Activated CD8-positive, alpha-beta memory T cell treated with anti-CD3 and anti-CD28 coated beads, Interleukin-2, amount 50 U/mL, for 1 hour (primary cell): ENCODE data around the gene P3H3.
A peak's percentile ranks its signal among the peaks of the same experiment; 100 is the strongest.

ENCODE experiments used
- DNase-seq: peaks from one replicate; pipeline ENCODE4 v3.0.0-alpha.2; 2020; ENCODE audit errors: extremely low read depth

The P3H3 gene

DNA sequence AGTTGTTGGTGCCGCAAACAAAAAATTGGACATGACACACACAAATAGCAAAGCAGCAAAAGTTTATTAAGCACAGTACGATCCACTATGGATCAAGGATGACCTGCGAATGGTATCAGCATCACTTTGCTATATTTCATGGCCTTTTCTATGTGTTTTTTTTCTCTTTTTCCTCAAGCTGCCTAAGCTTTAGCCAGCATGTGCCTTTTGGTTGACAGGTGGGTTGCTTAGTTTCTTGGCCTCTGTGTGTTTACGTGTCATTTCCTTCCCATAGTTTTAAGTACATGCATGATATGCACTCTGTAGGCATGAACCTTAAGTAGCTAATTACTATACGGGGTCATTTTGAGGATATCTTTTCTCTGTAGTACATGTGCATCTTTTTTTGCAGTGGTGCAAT lies 29.1 kb upstream of the P3H3 start:
- no peak for DNase-seq

DNA sequence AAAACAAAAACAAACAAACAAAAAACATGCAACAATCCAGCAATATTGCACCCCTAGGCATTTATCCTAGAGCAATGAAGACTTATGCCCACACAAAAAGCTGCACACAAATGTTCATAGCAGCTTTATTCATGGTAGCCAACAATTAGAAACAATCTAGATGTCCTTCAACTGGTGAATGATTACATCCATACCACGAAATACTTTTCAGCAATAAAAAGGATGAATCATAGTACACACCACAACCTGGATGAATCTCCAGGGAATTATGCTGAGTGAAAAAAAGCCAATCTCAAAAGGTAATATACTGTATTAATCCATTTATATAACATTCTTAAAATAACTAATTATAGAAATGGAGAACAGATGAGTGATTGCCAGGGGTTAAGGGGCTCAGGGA lies 21.0 kb upstream of the P3H3 start:
- no peak for DNase-seq

DNA sequence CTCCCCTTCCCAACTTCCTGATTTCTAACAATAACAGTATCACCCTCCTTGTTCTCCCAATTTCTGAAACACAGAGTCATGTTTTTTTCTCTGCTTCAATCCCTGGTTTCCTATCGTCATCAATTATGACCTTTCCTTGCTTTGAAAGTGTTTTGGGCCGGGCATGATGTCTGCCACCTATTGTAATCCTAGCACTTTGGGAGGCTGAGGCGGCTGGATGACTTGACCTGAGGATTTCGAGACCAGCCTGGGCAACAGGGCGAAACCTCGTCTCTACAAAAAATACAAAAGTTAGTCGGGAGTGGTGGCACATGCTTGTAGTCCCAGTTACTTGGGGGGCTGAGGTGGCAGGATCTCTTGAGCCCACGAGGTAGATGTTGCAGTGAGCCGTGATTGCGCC lies 19.2 kb upstream of the P3H3 start:
- DNase-seq, result no peak

DNA sequence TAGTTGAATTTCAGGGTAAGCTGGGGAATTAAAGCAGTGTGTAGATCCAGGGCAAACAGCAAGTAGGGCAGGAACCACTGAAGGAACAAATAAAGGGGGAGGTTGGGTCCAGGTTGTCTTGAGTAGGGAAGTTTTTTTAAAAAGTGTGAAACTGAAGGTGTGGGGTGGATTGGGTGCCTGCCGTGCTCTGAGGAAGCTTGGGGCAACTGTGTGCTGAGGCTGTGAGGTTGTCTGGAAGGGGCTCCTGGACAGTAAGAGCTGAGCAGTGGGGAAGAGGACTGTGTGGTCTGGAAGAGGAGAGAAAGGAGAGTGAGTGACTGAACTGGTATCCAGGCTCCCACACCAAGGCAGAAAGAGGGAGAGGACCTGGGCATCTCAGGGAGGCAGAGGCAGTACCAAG lies 17.4 kb upstream of the P3H3 start:
- DNase-seq, result no peak

DNA sequence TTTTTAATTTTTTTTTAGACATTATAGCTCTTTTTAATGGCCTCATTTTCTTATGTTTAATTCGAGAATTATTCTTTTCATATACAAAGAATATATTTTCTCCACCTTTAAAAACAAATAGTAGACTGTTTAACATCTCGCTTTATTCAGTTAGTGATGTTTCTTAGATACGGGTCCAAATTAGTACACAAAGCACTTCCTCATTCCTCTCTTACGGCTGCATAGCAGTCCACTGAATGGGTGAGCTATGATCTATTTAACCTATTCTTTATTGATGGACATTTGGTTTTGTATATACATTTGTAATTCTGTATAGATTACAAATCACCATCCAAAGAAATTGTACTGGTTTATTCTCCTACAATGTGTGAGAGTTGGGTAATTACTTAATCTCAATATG lies 14.8 kb upstream of the P3H3 start:
- DNase-seq, result no peak

DNA sequence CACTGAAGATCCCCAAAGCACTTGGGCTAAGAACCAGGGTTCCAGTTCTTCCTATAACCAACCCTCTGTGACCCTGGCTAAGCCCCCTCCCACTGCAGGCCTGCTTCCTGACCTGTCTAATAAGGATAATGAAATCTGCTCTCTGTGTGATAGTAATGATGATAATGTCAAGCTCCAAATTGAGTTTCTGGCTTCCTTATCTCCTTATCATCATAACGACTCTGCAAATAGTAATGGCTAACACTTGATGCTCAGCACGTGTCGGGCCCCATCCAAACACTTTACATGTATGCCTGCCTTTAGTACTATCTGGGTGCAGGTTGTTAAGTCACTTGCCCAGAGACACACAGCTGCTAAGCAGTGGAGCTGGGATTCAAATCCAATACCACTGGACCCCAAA lies 11.6 kb upstream of the P3H3 start:
- no peak for DNase-seq

DNA sequence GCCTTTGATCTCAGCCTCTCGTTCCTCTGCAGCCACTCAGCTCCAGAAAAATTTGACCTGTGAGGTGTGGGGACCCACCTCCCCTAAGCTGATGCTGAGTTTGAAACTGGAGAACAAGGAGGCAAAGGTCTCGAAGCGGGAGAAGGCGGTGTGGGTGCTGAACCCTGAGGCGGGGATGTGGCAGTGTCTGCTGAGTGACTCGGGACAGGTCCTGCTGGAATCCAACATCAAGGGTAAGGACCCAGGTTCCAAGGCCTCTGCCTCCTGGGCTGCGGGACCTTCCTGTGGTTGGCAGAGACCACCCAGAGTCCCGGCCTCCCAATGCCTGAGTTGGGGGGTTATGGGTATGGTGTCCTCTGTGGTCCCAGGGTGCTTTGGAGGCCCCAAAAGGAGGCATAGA lies 11.1 kb upstream of the P3H3 start:
- no peak for DNase-seq

DNA sequence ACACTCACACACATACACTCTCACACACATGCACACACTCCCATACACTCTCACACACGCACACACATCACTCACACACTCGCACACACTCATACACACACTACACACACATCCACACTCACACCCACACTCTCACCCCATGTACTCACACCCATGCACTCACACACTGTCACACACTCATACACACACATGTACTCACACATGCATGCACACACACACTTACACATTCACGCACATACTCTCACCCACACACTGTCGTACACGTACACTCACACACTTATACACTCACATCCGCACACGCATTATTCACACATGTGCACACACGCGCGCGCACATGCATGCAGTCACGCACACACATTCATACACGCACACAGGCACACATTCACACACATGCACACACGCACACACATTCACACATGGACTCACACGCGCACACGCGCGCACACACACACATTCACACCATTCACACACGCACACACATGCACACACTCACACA lies 10.5 kb upstream of the P3H3 start:
- DNase-seq, result no peak

DNA sequence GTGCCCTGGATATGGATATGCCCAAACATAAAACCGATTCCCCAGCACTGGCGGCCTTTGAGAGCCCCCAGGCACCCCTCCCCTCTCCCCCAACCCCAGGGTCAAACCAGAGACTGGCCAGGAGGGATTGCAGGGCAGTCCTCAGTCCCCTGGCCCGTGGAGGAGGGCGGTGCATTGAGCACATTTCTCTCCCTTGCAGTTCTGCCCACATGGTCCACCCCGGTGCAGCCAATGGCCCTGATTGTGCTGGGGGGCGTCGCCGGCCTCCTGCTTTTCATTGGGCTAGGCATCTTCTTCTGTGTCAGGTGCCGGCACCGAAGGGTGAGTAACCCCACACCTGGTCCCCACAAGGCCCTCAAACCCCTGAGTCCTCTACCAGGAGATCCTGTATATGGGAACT lies 10.0 kb upstream of the P3H3 start:
- no peak for DNase-seq

DNA sequence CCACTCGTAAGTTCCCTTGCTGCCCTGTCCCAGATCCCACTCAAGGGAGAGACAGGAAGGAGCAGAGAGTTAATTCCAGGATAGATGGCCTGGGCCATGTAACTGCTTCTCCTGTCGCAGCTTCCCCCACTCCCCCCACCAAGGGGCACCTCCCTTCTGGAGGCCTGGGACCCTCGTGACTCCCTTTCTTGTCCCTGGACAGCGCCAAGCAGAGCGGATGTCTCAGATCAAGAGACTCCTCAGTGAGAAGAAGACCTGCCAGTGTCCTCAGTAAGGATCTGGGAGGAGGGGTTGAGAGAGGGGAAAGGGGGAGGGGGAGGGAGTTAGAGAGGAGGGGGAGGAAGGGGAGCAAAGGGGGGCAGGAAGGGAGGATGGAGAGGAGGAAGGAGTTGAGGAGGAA lies 9.6 kb upstream of the P3H3 start:
- no peak for DNase-seq

DNA sequence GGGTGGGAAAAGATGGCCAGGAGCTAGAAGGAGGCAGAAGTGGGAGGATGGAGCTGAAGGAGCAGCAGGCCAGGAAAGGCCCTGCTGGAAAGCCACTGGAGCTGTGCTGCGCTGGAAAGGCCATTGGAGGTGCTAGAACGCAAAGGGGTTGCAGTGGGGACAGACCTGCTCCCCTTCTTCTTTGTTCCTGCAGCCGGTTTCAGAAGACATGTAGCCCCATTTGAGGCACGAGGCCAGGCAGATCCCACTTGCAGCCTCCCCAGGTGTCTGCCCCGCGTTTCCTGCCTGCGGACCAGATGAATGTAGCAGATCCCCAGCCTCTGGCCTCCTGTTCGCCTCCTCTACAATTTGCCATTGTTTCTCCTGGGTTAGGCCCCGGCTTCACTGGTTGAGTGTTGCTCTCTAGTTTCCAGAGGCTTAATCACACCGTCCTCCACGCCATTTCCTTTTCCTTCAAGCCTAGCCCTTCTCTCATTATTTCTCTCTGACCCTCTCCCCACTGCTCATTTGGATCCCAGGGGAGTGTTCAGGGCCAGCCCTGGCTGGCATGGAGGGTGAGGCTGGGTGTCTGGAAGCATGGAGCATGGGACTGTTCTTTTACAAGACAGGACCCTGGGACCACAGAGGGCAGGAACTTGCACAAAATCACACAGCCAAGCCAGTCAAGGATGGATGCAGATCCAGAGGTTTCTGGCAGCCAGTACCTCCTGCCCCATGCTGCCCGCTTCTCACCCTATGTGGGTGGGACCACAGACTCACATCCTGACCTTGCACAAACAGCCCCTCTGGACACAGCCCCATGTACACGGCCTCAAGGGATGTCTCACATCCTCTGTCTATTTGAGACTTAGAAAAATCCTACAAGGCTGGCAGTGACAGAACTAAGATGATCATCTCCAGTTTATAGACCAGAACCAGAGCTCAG lies 8.8 kb upstream of the P3H3 start:
- no peak for DNase-seq

DNA sequence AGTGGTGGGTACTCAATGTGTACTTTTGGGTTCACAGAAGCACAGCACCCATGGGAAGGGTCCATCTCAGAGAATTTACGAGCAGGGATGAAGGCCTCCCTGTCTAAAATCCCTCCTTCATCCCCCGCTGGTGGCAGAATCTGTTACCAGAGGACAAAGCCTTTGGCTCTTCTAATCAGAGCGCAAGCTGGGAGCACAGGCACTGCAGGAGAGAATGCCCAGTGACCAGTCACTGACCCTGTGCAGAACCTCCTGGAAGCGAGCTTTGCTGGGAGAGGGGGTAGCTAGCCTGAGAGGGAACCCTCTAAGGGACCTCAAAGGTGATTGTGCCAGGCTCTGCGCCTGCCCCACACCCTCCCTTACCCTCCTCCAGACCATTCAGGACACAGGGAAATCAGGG lies 8.0 kb upstream of the P3H3 start:
- DNase-seq, result no peak

DNA sequence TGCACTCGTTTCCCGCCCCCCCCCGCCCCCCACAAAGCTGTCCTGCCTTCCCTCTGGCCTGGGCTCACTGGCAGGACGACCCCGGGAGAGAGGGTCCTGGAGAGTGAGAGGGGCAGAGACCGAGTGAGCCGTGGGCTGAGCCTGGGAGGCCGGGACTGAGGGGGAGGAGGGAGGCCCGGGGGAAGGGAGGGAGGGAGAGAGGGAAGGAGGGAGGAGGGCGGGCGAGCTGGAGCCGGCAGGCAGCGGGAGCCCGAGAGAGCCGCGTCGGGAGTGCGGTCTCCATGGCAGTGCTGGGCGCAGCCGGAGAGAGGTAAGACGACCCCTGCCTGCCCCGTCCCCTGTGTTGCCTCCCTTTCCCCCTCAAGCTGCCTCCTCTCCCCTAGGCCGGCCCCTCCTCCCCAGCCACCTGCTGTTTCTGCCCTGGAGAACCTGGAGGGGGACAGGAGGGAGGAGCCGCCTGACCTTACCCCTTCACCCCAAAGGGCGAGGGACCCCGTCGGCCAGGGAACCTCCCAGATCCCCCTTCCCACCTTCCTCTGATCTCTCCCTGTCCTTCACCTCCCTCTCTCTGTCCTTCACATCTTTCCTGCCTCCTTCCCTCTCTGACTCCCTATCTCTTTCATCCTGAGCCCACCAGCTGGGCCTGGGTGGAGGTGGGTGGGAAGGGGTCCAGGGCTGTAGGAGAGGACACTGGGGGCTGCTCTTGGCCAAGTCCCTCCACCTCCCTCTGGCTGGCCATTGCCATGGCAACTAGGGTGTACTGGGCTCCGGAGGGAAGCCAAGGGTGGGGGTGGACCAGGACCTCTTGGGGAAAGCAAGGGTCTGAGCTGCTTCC lies 6.4 kb upstream of the P3H3 start, which contains the start of gene GPR162:
Gene GPR162 (plus strand): TSS at position 231 of the 835 bp plus-strand sequence. CDS start 2,078 bp downstream, outside the sequence.
- DNase-seq, result no peak

DNA sequence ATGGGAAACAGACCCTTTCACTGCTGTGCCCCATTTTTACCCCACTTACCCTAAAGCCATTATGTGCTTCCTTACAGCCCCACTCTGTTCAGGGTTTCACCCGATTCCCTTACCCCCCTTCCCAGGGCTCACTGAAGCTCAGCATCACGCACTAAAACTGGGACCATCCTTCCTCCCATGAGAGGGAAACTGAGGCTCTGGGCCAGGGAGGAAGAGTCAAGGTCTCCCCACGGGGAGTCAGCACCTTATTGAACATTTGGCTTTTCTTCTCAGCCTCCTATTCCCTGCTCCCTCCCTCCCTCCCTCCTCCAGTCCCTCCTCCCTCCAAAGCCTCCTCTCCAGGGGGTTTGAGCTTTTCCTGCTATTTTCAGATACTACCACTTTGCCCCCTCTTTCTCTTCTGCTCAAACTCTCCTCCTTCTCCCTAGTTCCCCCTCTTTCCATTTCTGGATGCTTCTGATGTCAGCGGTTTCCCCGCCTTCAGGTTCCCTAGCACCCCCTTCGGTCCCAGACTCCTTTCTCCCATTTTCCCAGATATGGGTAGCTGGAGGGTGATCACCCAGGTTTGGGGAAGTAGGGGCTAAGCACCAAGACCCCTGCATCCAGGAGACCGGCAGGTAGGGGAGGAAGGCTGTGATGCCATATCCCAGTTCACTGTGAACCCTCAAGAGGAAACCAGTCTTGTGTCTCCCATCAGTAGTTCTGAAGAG lies 5.6 kb upstream of the P3H3 start:
- DNase-seq, result no peak

DNA sequence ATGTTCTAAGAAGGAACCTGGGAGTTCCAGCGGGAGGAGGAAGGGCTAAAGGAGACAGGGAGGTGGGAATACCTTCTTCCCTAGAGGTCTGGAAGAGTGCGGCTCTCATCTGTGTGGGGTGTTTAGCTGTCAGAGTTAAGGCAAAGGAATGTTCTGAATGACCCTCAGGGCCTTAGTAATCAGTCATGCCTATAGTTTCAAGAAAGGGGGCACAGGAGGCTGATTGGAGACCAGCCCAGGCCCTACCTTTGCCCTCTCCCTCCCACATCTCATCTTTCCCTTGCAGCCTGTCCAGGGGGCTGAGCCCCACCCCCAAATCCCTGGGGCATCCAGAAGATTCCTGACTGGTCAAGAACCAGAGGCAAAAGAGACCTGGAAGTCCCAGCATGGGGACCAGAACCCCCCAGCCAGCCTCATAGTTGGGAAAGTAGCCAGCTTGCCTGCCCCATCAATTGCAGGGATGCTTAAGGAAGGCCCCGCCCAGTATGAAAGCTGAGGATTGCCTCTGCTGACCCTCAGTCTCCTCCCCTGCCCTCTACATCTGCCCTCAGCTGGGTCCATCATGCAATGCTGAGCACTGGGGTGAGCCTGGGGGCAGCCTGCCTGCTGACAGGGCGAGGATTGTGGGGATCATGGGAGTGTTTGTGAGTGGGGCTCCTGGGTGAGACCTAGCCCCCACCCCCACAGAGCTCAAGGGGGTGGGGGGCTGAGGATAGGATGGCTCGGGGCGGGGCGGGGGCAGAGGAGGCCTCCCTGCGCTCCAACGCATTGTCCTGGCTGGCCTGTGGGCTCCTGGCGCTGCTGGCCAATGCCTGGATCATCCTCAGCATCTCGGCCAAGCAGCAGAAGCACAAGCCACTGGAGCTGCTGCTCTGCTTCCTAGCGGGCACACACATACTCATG lies 4.8 kb upstream of the P3H3 start:
- DNase-seq, result no peak

DNA sequence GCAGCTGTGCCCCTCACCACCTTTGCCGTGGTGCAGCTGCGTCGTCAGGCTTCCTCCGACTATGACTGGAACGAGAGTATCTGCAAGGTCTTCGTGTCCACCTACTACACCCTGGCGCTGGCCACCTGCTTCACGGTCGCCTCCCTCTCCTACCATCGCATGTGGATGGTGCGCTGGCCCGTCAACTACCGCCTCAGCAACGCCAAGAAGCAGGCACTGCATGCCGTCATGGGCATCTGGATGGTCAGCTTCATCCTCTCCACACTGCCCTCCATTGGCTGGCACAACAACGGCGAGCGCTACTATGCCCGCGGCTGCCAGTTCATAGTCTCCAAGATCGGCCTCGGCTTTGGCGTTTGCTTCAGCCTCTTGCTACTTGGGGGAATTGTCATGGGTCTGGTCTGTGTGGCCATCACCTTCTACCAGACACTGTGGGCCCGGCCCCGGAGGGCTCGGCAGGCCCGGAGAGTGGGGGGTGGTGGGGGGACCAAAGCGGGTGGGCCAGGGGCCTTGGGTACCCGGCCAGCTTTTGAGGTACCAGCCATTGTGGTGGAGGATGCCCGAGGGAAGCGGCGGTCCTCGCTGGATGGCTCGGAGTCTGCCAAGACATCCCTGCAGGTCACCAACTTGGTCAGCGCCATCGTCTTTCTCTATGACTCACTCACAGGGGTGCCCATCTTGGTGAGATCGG lies 4.0 kb upstream of the P3H3 start:
- no peak for DNase-seq

DNA sequence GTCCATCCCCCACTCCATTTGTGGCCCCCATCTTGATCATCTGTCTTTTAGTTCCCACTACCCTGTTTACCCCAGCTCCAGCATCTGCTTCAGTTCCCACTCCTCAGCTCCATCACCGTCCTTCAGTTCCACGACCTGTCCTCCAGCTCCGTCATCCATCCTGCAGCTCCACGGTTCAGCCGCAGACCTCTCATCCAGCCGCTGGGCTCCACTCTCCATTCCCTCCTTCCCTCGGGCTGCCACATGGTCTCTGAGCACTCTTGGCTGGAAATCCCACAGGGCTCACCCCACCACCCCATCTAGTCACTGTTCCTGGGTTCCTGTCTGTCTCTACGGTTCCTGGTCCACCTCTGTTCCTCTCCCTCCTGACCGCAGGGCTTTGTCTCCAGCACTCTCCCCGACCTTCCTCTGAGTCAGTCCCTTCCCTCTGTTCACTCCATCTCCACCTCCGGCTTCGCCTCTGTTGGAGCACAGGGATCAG lies 3.3 kb upstream of the P3H3 start:
- DNase-seq, result no peak

DNA sequence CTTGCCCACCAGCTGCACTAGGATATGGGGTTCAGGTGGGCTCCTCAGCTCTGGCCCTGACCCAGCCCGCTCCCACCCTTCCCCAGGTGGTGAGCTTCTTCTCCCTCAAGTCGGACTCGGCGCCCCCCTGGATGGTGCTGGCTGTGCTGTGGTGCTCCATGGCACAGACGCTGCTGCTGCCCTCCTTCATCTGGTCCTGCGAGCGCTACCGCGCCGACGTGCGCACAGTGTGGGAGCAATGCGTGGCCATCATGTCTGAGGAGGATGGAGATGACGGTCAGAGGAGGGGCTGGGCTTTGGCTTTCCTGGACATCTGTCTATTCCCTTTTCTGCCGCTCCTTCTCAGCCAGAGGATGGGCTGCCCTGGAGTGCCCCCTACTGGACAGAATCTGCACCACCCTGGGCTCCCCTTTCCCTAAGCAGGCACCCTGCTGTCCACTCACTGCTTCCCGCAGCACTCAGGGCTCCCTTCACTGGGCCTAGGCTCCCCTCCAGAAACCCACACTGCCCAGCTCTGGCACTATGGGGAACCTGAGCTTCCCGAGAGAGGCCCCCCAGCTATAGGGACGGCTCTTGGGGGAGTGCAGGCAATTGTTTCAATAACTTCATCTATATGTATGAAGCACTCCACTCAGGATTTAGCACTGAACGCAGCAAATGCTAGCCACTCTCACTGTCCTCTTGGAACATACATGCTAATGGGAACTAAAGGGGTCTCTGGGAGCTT lies 2.6 kb upstream of the P3H3 start:
- DNase-seq, result peak; percentile 27

DNA sequence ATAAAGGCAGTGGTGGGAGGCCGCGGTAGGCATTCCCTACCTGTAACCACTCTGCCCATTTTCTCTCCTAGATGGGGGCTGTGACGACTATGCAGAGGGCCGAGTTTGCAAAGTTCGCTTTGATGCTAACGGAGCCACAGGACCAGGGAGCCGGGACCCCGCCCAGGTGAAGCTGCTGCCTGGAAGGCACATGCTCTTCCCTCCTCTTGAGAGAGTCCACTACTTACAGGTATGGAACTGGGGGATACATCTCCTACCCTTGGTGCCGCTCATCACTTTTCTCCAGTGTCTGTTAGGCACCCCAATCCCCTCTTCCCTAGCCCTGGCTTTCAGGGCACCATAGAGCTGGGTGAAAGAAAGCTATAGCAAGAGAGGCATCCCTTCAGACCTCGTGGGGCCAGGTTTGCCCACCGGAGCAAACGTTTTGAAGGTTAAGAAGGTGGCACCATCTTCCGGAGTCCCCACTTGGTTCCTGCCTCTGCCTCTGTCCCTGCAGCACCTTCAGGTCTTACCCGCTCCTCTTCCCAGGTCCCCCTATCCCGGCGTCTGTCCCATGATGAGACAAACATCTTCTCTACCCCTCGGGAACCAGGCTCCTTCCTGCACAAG lies 2.0 kb upstream of the P3H3 start:
- no peak for DNase-seq
